T-helper 17 cell (primary cell): Measurements from ENCODE around the gene SLC4A3. TPM values are rescaled to one million over a fixed set of nuclear protein-coding genes. Genes with fewer than 3 reads are reported as not detected.
"Not testable (repeated sequence)": the region's sequence is repeated elsewhere in the genome, so short reads cannot be mapped to it uniquely, and the experiment has no call there.

Source experiments
- ATAC-seq: fragments of 150-1000 bp; cut with Tn5 transposase; 2 replicates; pipeline ENCODE4 v1.10.0; 2021; ENCODE audit warnings: mild to moderate bottlenecking, moderate library complexity
- DNase-seq, 3 donors: peaks; one replicate each; pipeline versions ENCODE4 v3.0.0 to v3.0.0-alpha.2; 2020 to 2021
- H3K9me3 ChIP-seq: one replicate; pipeline ENCODE4 v1.7.0; 2013; ENCODE audit warnings: low read length, mild to moderate bottlenecking; ENCODE audit not compliant: control insufficient read depth, poor library complexity, severe bottlenecking
- H3K27ac Mint-ChIP-seq: one replicate; pipeline ENCODE4 v1.8.0; 2022; ENCODE audit warnings: mild to moderate bottlenecking, moderate library complexity, mixed read lengths
- H3K27me3 Mint-ChIP-seq: one replicate; pipeline ENCODE4 v1.8.0; 2022; ENCODE audit warnings: mixed read lengths
- H3K36me3 Mint-ChIP-seq: one replicate; pipeline ENCODE4 v1.8.0; 2022; ENCODE audit warnings: low read depth, mixed read lengths
- H3K4me1 Mint-ChIP-seq: one replicate; pipeline ENCODE4 v1.8.0; 2022; ENCODE audit warnings: mild to moderate bottlenecking, mixed read lengths
- H3K4me3 Mint-ChIP-seq: one replicate; pipeline ENCODE4 v1.8.0; 2022; ENCODE audit warnings: mild to moderate bottlenecking, moderate library complexity, mixed read lengths
- total RNA-seq, 4 donors: library from RNA in 2 of 4; stranded (reverse) in 2 of 4; gene quantifications; one replicate each; pipeline ENCODE4 v1.2.3 and lab custom pipeline; 2022 to 2026

Gene SLC4A3
- total RNA-seq, 2 donors from 2014 or later = 0.08 TPM; not detected in 1

DNA sequence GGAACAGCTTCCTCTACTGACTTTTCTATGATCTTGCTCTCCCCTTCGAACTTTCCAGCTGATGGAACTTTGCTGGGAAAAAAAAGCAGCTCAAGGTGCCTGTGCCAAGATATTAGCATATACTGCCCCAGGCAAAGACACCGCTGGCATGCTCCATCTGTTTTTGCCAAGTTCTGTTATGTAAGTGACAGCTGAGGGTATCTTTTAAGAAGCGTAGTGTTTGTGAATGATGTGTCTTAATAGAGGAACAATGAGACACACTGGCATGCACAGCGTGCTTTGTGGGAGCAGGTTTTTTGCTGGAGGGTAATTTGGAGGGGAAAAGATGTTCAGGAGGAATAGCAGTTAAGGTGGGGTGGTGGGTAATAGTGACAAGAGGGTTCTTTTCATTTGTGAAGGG, 47.8 kb downstream of the SLC4A3 start:
- peaks cover 70% of the 10 kb centered on the region for H3K27me3 Mint-ChIP-seq
- H3K4me1 Mint-ChIP-seq = no peaks in the 10 kb centered on the region
- no peak overlapping the region for H3K4me3 Mint-ChIP-seq
- ATAC-seq (no peak), DNase-seq (no peak)
- no peak overlapping the region for H3K27ac Mint-ChIP-seq
- H3K36me3 Mint-ChIP-seq = peaks cover 2% of the 10 kb centered on the region
- H3K9me3 ChIP-seq = no peaks in the 10 kb centered on the region

DNA sequence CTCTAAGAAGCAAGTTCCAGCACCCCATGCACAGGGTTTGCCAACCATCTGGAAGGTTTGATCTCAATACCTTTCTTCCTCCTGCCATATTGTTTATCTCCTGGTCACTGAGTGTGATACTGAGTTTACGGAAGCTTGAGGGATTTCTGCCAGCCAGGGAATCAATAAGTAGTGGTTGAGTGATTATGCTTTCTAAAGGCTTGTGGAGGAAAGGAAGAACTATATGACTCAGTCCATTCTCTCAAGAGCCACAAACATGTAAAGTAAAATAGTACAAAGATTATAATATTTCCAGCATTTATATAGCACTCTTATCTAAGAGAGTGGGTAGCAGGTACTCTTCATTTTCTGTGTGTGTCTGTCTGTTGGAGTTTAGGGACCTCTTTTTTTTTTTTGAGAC, 49.2 kb downstream of the SLC4A3 start:
- H3K4me3 Mint-ChIP-seq = no peak overlapping the region
- H3K27ac Mint-ChIP-seq = no peak overlapping the region
- ATAC-seq (no peak), DNase-seq (no peak)
- H3K36me3 Mint-ChIP-seq = peaks cover 2% of the 10 kb centered on the region
- H3K27me3 Mint-ChIP-seq = peaks cover 59% of the 10 kb centered on the region
- H3K9me3 ChIP-seq = no peaks in the 10 kb centered on the region
- H3K4me1 Mint-ChIP-seq = no peaks in the 10 kb centered on the region

DNA sequence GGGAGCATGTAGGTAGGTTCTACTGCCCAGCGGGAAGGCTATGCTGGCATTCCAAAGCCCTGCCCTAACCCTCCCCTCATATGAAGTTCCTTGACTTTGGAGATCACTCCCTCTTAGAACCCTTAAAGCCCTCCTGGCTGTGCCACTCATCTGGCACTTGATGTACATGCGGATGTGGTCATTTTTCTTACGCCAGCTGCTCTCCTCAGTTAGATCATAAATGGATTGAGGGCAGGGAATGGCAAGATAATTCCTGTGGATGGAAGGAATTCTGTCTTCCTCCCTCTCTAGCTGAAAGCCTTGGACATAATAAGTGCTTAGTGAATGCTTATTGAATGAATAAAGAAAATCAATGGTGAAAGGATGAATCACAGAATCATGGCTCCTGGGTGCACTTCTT, 51.6 kb downstream of the SLC4A3 start:
- ATAC-seq (no peak), DNase-seq (no peak)
- Mint-ChIP-seq H3K27me3 (peaks cover 53% of the 10 kb centered on the region), H3K4me1 (no peaks in the 10 kb centered on the region), H3K27ac (no peak overlapping the region), H3K36me3 (peaks cover 2% of the 10 kb centered on the region), H3K4me3 (no peak overlapping the region)
- no peaks in the 10 kb centered on the region for H3K9me3 ChIP-seq

DNA sequence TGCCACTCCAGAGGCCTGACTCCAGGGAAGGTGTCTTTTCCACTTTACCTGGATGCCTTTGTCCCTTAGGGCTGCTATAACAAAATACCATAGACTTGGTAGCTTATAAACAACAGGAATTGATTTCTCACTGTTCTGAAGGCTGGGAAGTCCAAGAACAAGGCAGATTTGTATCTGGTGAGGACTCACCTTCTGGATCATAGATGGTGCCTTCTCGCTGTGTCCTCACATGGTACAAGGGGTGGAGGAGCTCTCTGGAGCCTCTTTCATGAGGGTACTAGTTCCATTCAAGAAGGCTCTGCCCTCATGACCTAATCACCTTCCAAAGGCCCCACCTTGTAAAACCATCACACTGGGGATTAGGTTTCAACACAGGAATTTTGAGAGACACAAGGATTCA, 52.1 kb downstream of the SLC4A3 start:
- Mint-ChIP-seq H3K27ac (no peak overlapping the region), H3K36me3 (peaks cover 2% of the 10 kb centered on the region), H3K27me3 (peaks cover 57% of the 10 kb centered on the region), H3K4me1 (no peaks in the 10 kb centered on the region), H3K4me3 (no peak overlapping the region)
- DNase-seq = no peak
- no peaks in the 10 kb centered on the region for H3K9me3 ChIP-seq
- ATAC-seq = no peak

DNA sequence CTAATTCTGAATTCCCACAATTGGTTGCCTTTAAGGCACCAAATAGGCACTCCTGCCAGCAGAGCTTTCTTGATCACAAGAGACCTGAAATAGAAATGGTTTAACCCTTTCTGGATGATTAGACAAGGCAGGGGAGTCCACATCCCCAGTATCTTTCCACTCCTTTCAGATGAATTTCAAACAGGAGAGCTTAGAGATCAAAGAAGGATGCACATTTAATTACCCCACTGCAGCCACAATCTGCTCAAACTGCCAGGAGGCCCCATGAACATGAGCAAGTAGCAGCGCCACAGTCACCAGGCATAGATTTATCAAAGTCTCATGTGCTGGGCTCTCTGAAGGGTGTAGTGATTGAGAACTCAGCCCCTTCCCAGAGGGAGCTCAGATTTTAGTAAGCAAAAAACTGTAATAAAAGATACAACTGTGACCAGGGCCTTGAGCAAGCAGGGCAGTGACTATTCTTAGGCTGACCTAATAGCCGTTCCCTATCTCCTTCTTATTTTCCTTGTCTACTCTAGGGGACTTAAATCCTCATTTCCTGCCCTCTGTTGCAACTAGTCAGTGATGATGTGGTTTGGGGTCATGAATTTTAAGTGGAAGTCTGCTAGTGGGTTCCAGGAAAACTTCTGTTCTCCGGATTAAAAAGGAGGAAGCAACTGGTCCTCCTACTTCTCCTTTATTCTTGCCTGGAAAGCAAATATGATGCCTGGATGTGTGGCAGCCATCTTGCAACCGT, 53.7 kb downstream of the SLC4A3 start:
- Mint-ChIP-seq H3K4me1 (peaks cover 3% of the 10 kb centered on the region), H3K4me3 (no peak overlapping the region), H3K36me3 (peaks cover 2% of the 10 kb centered on the region), H3K27ac (no peak overlapping the region), H3K27me3 (peaks cover 47% of the 10 kb centered on the region)
- H3K9me3 ChIP-seq = no peaks in the 10 kb centered on the region
- ATAC-seq (no peak), DNase-seq (no peak)

DNA sequence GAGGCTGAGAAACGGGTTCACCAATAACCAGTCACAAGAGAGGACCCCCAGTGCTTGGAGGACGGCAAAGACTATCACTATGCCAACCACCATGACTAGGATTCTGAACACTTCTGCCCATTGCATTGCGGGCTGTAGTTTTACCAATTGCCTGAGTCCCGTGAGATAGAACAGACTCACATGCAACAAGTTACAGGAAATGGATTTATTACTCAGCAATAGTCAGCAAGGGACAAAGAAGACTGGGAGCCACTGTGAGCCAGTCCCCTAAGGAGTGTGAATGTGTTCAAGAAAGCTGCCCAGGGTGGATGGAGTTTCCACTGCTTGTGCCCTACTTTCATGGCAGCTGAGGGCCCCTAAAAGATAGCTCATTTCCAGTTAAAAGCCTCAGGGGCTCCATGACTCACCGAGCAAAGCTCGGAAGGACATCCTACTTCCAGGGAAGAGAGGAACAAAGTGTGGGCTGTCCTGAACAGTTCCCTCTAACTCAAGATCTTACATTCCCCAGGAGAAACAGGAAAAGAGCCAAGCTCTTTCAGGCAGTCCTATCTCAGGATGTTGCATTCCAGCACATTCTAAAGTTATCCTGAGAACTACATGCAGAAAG, 54.4 kb downstream of the SLC4A3 start:
- no peaks in the 10 kb centered on the region for H3K9me3 ChIP-seq
- Mint-ChIP-seq H3K27me3 (peaks cover 47% of the 10 kb centered on the region), H3K36me3 (peaks cover 2% of the 10 kb centered on the region), H3K4me3 (no peak overlapping the region), H3K27ac (no peak overlapping the region), H3K4me1 (peaks cover 3% of the 10 kb centered on the region)
- ATAC-seq (no peak), DNase-seq (no peak)

DNA sequence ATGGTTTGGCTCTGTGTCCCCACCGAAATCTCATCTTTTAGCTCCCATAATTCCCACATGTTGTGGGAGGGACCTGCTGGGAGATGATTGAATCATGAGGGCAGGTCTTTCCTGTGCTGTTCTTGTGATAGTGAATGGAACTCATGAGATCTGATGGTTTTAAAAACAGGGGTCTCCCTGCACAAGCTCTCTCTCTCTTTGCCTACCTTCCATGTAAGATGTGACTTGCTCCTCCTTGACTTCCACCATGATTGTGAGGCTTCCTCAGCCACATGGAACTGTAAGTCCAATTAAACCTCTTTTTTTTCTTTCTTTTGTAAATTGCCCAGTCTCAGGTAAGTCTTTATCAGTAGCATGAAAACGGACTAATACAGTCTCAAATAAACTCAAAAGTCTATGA, 56.0 kb downstream of the SLC4A3 start:
- not testable (repeated sequence) for H3K4me1 Mint-ChIP-seq, ATAC-seq, H3K27ac Mint-ChIP-seq, H3K36me3 Mint-ChIP-seq, H3K4me3 Mint-ChIP-seq, H3K9me3 ChIP-seq, DNase-seq
- peaks cover 51% of the 10 kb centered on the region for H3K27me3 Mint-ChIP-seq

DNA sequence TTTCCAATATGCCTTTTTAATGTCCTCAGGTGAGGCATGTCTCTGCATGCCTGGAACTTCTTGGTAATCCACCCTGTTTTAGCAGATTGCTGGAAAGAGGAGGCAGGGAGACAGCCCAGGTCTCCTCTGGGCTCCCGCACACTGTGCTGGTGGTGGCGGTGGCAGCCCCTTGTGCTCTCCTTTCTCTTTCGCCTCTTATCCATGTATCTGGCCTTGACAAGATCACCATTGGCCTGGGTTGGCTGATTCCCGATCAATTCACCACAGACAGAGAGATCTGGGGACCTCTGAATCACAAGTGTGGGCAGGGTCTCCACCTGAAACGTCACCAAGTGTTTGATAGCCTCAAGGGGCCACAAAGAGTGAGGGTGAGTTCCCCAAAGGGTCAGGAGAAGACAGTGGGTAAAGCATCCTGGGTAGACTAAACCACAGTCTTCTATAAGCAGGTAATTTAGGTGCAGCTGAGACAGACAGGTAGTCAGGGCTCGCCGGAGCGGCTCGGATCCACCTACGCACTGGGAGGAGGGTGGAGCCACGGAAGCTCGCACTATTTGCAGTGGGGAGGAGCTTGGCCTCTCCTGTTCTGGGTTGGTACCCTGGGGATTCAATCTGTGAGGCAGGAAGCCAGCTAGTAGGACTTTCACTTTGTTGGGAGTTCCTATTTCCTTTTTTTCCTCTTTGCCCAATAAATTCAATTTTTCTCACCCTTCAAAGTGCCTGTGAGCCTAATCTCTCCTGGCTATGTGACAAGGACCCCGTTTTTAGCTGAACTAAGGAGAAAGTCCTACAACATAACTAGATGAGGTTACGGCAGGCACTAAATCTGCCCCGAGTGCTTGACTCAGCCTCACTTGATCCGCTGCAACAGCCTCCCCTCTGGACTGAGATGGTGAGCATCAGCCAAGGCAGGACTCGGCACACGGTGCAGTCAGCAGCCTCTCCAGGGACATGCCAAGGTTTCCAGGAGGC, 57.6 kb downstream of the SLC4A3 start:
- Mint-ChIP-seq H3K4me1 (peaks cover 3% of the 10 kb centered on the region), H3K27me3 (peaks cover 51% of the 10 kb centered on the region), H3K27ac (peak overlapping the region; percentile 34), H3K36me3 (peaks cover 2% of the 10 kb centered on the region), H3K4me3 (peak overlapping the region; percentile 56)
- H3K9me3 ChIP-seq = no peaks in the 10 kb centered on the region
- DNase-seq (no peak), ATAC-seq (peak; percentile 74)

DNA sequence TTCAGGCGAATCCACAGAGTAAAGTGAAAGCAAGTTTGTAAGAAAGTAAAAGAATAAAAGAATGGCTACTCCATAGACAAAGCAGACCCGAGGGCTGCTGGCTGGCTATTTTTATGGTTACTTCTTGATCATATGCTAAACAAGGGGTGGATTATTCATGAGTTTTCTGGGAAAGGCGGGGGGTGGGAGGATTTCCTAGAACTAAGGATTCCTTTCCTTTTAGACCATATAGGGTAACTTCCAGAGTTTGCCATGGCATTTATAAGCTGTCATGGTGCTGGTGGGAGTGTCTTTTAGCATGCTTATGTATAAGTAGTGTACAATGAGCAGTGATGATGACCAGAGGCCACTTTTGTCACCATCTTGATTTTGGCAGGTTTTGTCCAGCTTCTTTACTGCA, 59.8 kb downstream of the SLC4A3 start:
- no peak overlapping the region for H3K27ac Mint-ChIP-seq
- ATAC-seq (no peak), DNase-seq (no peak)
- H3K4me1 Mint-ChIP-seq = peaks cover 3% of the 10 kb centered on the region
- H3K9me3 ChIP-seq = no peaks in the 10 kb centered on the region
- H3K36me3 Mint-ChIP-seq = peaks cover 2% of the 10 kb centered on the region
- no peak overlapping the region for H3K4me3 Mint-ChIP-seq
- peaks cover 56% of the 10 kb centered on the region for H3K27me3 Mint-ChIP-seq

DNA sequence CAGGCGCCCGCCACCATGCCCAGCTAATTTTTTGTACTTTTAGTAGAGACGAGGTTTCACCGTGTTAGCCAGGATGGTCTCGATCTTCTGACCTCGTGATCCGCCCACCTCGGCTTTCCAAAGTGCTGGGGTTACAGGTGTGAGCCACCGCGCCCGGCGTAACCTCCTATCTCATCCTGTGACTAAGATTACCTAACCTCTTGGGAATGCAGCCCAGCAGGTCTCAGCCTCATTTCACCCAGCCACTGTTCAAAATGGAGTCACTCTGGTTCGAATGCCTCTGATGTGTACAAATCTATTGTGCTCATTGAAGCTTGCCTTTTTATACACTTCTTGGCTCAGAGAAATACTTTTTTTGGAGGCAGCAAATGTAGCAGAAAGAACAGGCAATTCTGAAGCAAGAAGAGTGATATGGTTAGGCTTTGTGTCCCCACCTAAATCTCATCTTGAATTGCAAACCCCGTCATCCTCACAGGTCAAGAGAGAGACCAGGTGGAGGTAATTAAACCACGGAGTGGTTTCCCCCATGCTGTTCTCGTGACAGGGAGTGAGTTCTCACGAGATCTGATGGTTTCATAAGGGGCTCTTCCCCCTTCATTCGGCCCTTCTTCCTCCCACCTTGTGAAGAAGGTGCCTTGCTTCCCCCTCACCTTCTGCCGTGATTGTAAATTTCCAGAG, 60.6 kb downstream of the SLC4A3 start:
- no peak overlapping the region for H3K27ac Mint-ChIP-seq
- H3K4me3 Mint-ChIP-seq = no peak overlapping the region
- H3K27me3 Mint-ChIP-seq = peaks cover 60% of the 10 kb centered on the region
- peaks cover 3% of the 10 kb centered on the region for H3K4me1 Mint-ChIP-seq
- H3K36me3 Mint-ChIP-seq = peaks cover 2% of the 10 kb centered on the region
- ATAC-seq (no peak), DNase-seq (no peak)
- no peaks in the 10 kb centered on the region for H3K9me3 ChIP-seq

DNA sequence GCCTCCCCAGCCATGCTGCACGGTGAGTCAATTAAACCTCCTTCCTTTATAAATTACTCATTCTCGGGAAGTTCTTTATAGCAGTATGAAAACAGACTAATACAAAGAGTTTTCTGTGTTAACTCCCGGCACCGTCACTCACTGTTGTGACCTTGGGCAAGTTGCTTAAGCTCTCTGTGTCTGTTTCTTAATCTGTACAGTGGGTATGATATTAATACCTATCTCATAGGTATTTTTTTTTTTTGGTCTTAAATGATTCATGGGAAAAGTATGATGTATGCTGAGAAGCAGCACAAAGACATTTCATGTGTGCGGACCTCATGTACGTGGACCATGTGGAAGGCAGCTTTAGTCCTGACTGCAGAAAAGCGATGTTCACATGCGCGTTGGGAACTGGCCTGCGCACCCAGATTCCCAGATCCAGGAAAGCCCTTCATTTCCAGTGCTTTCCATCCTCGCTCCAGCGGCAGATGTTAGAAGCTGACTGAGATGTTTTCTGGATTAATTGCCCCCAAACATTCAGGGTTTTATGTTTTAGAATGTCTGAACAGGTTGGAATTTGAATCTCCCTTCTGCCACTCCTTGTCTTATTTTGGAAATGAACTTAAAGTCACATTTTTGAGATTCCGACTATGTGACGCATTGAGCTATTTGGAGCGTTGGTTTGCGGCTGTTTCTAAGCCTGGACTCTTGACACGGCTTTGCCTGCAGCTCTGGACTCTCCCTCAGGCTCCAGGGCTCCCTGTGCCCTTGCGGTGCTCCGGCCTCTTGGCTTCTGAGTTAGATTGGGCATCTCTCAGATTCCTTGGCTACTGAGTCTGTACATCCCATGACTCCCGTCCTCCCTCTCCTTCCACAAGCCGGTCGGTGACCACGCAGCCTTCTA, 61.4 kb downstream of the SLC4A3 start:
- ATAC-seq = no peak
- Mint-ChIP-seq H3K36me3 (peaks cover 2% of the 10 kb centered on the region), H3K27ac (no peak overlapping the region), H3K27me3 (peaks cover 67% of the 10 kb centered on the region), H3K4me3 (no peak overlapping the region), H3K4me1 (peaks cover 3% of the 10 kb centered on the region)
- H3K9me3 ChIP-seq = no peaks in the 10 kb centered on the region
- DNase-seq = no peak
